Rectal smooth muscle tissue (tissue), 1 donor: Measurements from ENCODE around the gene MKRN1.
"Not testable (repeated sequence)": the region's sequence is repeated elsewhere in the genome, so short reads cannot be mapped to it uniquely, and the experiment has no call there.

Experiments used
- H3K27ac ChIP-seq: one replicate; pipeline ENCODE4 v1.7.0; 2013; ENCODE audit warnings: low read depth, low read length, inconsistent platforms
- H3K27me3 ChIP-seq: one replicate; pipeline ENCODE4 v1.7.0; 2013; ENCODE audit warnings: low read length; ENCODE audit not compliant: control insufficient read depth, insufficient read depth
- H3K36me3 ChIP-seq: one replicate; pipeline ENCODE4 v1.7.0; 2013; ENCODE audit warnings: low read length; ENCODE audit not compliant: control insufficient read depth, insufficient read depth
- H3K4me1 ChIP-seq: one replicate; pipeline ENCODE4 v1.7.0; 2013; ENCODE audit warnings: low read length; ENCODE audit not compliant: control insufficient read depth, insufficient read depth
- H3K4me3 ChIP-seq: one replicate; pipeline ENCODE4 v1.7.0; 2013; ENCODE audit warnings: low read length
- H3K9ac ChIP-seq: one replicate; pipeline ENCODE4 v1.7.0; 2013; ENCODE audit warnings: low read length

MKRN1 gene, protein sequence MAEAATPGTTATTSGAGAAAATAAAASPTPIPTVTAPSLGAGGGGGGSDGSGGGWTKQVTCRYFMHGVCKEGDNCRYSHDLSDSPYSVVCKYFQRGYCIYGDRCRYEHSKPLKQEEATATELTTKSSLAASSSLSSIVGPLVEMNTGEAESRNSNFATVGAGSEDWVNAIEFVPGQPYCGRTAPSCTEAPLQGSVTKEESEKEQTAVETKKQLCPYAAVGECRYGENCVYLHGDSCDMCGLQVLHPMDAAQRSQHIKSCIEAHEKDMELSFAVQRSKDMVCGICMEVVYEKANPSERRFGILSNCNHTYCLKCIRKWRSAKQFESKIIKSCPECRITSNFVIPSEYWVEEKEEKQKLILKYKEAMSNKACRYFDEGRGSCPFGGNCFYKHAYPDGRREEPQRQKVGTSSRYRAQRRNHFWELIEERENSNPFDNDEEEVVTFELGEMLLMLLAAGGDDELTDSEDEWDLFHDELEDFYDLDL

DNA sequence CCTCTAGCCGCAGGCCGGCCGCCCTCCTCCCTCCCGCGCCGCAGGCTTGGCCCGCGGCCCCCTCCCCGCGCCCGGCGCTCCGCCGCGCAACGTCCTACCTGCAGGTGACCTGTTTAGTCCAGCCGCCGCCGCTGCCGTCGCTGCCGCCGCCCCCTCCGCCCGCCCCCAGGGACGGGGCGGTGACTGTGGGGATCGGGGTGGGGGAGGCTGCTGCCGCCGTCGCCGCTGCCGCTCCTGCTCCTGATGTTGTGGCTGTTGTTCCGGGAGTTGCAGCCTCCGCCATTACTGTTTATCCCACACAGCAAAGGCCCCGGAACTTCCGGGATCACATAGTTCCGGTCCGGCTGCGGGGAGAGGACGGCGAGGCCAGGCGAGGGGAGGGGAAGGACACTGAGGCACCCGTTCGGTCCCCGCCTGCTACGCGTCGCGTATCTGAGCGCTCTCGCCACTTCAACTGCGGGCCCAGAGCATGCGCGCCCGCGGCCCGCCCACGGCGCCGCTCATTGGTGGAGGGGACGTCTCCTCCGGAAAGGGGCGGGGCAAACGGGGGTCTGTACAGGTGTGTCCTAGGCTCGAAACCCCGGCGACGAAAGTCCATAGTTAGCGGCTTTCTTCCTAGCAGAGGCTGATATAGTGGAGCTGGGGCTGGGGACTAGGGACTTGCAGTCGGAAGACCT is at the start of gene MKRN1:
MKRN1 (minus strand) TSS at position 444 of the 677 bp plus-strand sequence; CDS start at position 283, 161 bp downstream.
- Histone ChIP-seq H3K9ac (peak within 1 kb of the TSS; percentile 70), H3K27me3 (no peaks in the 10 kb centered on the region), H3K4me3 (peak within 1 kb of the TSS; percentile 85), H3K36me3 (no peaks in the 10 kb centered on the region), H3K4me1 (peaks cover 5% of the 10 kb centered on the region), H3K27ac (peak within 1 kb of the TSS; percentile 90)

DNA sequence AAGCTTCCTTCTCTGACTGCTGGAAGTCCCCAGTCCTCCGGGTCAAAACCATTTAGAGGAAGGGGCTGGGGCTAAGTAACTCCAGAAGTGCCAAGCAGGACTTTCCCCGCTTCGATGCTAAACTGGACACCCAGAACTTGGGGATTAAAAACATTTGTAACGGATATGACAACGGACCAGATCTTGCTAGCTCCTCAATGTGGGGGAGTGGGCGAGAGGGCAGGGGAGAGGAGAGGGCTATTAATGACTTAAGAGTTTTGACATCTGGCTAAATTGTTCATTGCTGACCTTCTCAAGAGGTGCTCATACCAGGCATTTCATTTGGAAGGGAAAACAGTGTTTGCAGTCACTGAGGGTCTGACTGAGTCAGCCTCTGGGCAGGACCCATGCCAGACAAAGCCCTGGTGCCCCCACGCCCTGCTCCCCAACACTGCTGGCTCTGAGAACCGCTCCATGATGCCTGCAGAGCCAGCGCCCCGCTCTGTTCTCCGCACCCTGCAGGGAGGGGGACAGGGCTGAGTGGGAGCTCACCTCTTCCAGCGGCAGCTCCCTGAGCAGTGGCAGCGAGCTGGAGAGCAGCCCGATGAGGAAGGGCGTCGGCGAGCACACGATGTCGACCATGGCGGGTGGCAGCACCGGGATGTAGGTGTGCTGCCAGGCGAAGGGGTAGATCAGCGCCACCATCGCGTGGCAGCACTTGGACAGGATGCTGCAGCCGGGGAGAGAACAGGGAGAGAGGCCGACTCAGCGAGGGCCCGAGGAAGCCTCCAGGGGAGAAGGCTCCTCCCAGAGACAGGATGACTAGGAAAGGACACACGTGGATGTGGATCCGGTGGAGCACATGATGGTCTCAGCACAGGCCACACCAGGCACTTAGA is 47.7 kb upstream of the MKRN1 start:
- Histone ChIP-seq H3K9ac (no peak overlapping the region), H3K27me3 (no peaks in the 10 kb centered on the region), H3K36me3 (peaks cover 8% of the 10 kb centered on the region), H3K4me3 (no peak overlapping the region), H3K4me1 (no peaks in the 10 kb centered on the region), H3K27ac (no peak overlapping the region)

DNA sequence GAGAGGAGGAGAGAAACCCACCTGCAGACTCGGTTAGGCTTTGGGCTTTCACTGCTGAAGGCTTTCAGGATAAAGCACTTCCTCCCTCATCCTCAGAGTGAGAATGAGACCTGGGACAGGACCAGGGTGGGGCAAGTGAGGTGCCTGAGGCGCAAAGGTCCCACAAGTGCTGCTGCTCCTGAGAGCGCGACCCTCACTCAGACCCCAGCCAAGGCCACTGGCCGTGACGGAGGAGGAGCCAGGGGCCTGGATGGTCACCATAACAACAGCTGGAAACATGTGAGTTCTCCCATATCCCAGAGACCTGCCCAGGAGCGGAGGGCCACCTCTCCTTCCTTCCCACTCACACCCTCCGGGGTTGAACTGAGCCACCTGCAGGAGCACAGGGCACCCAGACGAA is 46.9 kb upstream of the MKRN1 start:
- H3K4me3 ChIP-seq = no peak overlapping the region
- no peaks in the 10 kb centered on the region for H3K27me3 ChIP-seq
- H3K9ac ChIP-seq = no peak overlapping the region
- H3K4me1 ChIP-seq = no peaks in the 10 kb centered on the region
- no peak overlapping the region for H3K27ac ChIP-seq
- H3K36me3 ChIP-seq = peaks cover 8% of the 10 kb centered on the region

DNA sequence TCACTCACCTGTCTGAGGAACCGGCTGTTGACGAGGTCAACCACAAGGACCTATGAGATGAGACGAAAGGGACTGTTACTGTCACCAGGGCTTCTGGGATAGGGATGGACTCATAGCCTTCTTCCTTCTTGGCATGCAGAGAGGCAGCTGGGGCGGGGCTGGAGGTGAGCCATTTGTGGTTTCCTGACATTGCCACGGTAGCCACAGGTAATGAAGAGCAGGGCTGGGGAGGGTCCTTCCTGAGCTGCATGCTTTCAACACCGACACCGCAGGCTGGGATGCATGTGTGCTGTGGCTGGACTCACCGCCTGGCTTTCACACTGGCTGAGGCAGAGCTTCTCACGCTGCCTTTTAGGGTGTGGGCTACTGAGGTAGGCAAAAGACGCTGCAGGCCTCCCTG is 46.4 kb upstream of the MKRN1 start:
- Histone ChIP-seq H3K27ac (no peak overlapping the region), H3K36me3 (peaks cover 8% of the 10 kb centered on the region), H3K9ac (no peak overlapping the region), H3K4me1 (no peaks in the 10 kb centered on the region), H3K27me3 (no peaks in the 10 kb centered on the region), H3K4me3 (no peak overlapping the region)

DNA sequence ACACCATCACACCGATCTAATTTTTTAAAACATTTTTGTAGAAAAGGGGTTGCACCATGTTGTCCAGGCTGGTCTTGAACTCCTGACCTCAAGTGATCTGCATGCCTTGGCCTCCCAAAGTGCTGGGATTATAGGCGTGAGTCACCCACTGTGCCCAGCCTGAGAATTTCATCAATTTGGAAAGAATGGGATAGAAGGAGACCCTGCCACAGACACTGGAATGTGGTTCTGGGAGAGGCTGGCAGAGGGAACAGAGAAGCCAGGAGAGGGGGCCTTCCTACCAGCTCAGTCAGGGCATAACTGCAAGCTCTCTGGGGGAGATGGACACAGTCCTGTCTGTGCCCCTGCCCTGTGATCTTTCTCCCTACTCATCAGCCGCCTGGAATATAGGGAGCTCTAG is 42.1 kb upstream of the MKRN1 start:
- Histone ChIP-seq H3K27ac (no peak overlapping the region), H3K9ac (no peak overlapping the region), H3K36me3 (peaks cover 8% of the 10 kb centered on the region), H3K4me3 (no peak overlapping the region), H3K27me3 (no peaks in the 10 kb centered on the region), H3K4me1 (peaks cover 4% of the 10 kb centered on the region)

DNA sequence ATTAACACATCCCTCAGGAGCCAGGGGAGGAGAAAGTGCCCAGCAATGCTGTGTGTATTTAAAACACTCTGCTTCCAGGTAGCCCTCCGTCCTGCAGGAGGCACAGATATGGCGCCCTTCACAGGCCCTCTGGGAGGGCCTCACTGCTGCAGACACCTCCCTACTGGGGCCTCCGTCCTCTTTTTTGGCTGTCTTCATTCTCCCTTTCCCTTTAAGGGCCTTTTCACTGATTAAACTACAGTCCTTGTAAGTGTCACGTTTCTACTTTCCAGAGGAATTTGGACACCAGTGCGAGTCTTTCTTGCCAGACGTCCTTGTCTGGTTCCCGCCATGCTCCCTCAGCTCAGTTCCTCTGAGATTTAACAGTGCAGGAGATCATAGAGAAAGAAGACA is 39.7 kb upstream of the MKRN1 start:
- Histone ChIP-seq H3K4me3 (peak overlapping the region; percentile 17), H3K27me3 (no peaks in the 10 kb centered on the region), H3K36me3 (peaks cover 3% of the 10 kb centered on the region), H3K4me1 (peaks cover 4% of the 10 kb centered on the region), H3K9ac (no peak overlapping the region), H3K27ac (peak overlapping the region; percentile 25)

DNA sequence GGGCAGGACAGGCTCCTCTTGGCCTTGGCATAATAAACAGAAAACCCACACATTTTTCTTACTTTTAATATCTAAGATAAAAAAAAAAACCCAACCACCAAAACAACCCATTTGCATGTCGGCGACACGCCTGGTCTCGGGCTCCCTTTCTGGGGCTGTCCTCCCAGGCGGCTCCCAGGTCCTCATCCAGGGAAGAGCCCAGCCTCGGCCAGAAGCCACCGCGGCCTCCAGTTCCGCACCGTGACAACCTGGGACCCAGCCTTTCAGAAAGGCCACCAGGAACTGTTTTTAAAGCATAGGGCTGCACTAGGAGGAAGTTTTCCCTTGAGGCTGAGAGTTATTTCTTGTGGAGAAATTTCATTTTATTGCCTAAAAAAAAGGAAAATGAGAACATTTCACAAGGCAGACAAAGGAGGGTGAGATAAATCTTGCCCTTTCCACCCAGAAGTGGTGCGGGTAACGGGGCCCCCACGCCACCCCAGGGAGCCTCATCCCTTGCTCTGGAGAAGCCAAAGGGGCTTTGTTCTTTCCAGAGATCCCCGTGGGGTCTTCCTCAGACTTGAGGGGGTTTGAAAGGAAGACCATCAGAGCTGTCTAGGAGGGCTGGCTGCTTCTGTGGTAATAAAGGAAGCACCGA is 39.2 kb upstream of the MKRN1 start:
- H3K27ac ChIP-seq = peak overlapping the region; percentile 25
- H3K36me3 ChIP-seq = peaks cover 3% of the 10 kb centered on the region
- H3K27me3 ChIP-seq = no peaks in the 10 kb centered on the region
- H3K4me1 ChIP-seq = peaks cover 4% of the 10 kb centered on the region
- H3K4me3 ChIP-seq = peak overlapping the region; percentile 17
- H3K9ac ChIP-seq = no peak overlapping the region

- peak overlapping the region; percentile 1 for H3K27ac ChIP-seq
- no peaks in the 10 kb centered on the region for H3K27me3 ChIP-seq
- no peak overlapping the region for H3K4me3 ChIP-seq
- H3K9ac ChIP-seq = no peak overlapping the region
- H3K4me1 ChIP-seq = peaks cover 4% of the 10 kb centered on the region
- H3K36me3 ChIP-seq = no peaks in the 10 kb centered on the region
Observed at GRCh38 chr7:140517546-140518369, 38.5 kb upstream of the MKRN1 start.

GRCh38 chr7:140512317-140513000 is 33.2 kb upstream of the MKRN1 start:
- Histone ChIP-seq H3K27ac (no peak overlapping the region), H3K27me3 (no peaks in the 10 kb centered on the region), H3K36me3 (no peaks in the 10 kb centered on the region), H3K4me3 (no peak overlapping the region), H3K4me1 (peaks cover 7% of the 10 kb centered on the region), H3K9ac (no peak overlapping the region)

GRCh38 chr7:140509789-140510188 is 30.5 kb upstream of the MKRN1 start:
- Histone ChIP-seq H3K9ac (no peak overlapping the region), H3K27me3 (no peaks in the 10 kb centered on the region), H3K27ac (no peak overlapping the region), H3K36me3 (no peaks in the 10 kb centered on the region), H3K4me1 (peaks cover 19% of the 10 kb centered on the region), H3K4me3 (no peak overlapping the region)

DNA sequence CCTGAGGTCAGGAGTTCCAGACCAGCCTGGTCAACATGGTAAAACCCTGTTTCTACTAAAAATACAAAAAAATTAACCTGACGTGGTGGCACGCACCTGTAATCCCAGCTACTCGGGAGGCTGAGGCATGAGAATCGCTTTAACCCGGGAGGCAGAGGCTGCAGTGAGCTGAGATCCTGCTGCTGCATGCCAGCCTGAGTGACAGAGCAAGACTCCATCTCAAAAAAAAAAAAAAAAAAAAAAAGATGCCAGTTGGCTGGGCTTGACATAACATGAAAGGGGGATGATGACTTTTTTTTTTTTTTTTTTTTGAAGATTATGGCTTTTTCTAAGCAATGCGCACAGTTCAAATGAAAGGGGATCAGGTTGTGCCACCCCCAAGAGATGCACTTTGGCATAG is 28.3 kb upstream of the MKRN1 start:
- peak overlapping the region; percentile 85 for H3K27ac ChIP-seq
- H3K4me1 ChIP-seq = peaks cover 19% of the 10 kb centered on the region
- H3K36me3 ChIP-seq, H3K27me3 ChIP-seq, H3K9ac ChIP-seq, H3K4me3 ChIP-seq: not testable (repeated sequence)
